SK-N-SH (cell line): ENCODE data around the gene NEK7. TPM values are rescaled to one million over a fixed set of nuclear protein-coding genes. Genes with fewer than 3 reads are reported as not detected.

Source experiments
- CTCF ChIA-PET: fragments of 300-600, 350-600 bp; formaldehyde crosslinking; extraction: SDS; loops from one replicate; lab custom pipeline; 2021; lab: Yijun Ruan, JAX
- POLR2A ChIA-PET: fragments of 350-600 bp; sonication (Branson Sonifier 250); formaldehyde crosslinking; extraction: SDS; loops from one replicate; lab custom pipeline; 2020; ENCODE audit warnings: antibody characterized with exemption, inconsistent platforms; lab: Yijun Ruan, JAX
- DNase-seq: peaks from one replicate; pipeline ENCODE4 v3.0.0; 2012
- H2AFZ ChIP-seq: fragments of 200-600 bp; sonication (generic); 2 replicates; pipeline ENCODE4 v1.8.1; 2016; ENCODE audit warnings: antibody characterized with exemption, mild to moderate bottlenecking, low read depth
- H3F3A ChIP-seq: fragments of 200-600 bp; sonication (generic); replicated peaks from 2 replicates; pipeline ENCODE3; 2016; ENCODE audit warnings: antibody characterized with exemption, mild to moderate bottlenecking; ENCODE audit not compliant: insufficient read depth
- H3K27ac ChIP-seq, 2 experiments: fragments of 200-500 bp in 1 of 2; fragments of 200-600 bp in 1 of 2; sonication (Bioruptor generic) in 1 of 2; sonication (generic), shearing (Covaris generic) in 1 of 2; 2 replicates each; pipeline versions ENCODE4 v1.5.1 to v1.6.1; 2014 to 2016; ENCODE audit warnings: low read depth in 2 of 2, inconsistent platforms in 1 of 2, low read length in 1 of 2, mild to moderate bottlenecking in 1 of 2, mixed read lengths in 1 of 2
- H3K27me3 ChIP-seq: fragments of 200-600 bp; sonication (generic), shearing (Covaris generic); 2 replicates; pipeline ENCODE4 v1.6.1; 2016; ENCODE audit warnings: mixed run types; ENCODE audit not compliant: insufficient read depth
- H3K36me3 ChIP-seq, 2 experiments: fragments of 200-500 bp in 1 of 2; fragments of 200-600 bp in 1 of 2; sonication (Bioruptor generic) in 1 of 2; sonication (generic) in 1 of 2; replicated peaks in 1 of 2; 2 replicates each; pipeline versions ENCODE3 to v1.5.1; 2014 to 2016; ENCODE audit warnings: low read length in 1 of 2, mild to moderate bottlenecking in 1 of 2; ENCODE audit not compliant: insufficient read depth in 2 of 2, control insufficient read depth in 1 of 2
- H3K4me1 ChIP-seq, 2 experiments: fragments of 200-500 bp in 1 of 2; fragments of 200-600 bp in 1 of 2; sonication (Bioruptor generic) in 1 of 2; sonication (generic), shearing (Covaris generic) in 1 of 2; 2 replicates each; pipeline versions ENCODE4 v1.5.1 to v1.6.1; 2014 to 2016; ENCODE audit warnings: low read depth in 1 of 2, low read length in 1 of 2, mixed run types in 1 of 2; ENCODE audit not compliant: insufficient read depth in 2 of 2, control insufficient read depth in 1 of 2
- H3K4me2 ChIP-seq: fragments of 200-600 bp; sonication (generic), shearing (Covaris generic); 2 replicates; pipeline ENCODE4 v1.6.1; 2017; ENCODE audit warnings: mixed run types
- H3K4me3 ChIP-seq, 2 experiments: fragments of 200-500 bp in 1 of 2; fragments of 200-600 bp in 1 of 2; sonication (Bioruptor generic) in 1 of 2; sonication (generic), shearing (Covaris generic) in 1 of 2; 2 replicates each; pipeline versions ENCODE4 v1.5.1 to v1.8.1; 2014 to 2016; ENCODE audit warnings: low read depth in 2 of 2, inconsistent platforms in 1 of 2, low read length in 1 of 2, mild to moderate bottlenecking in 1 of 2, mixed read lengths in 1 of 2, moderate library complexity in 1 of 2
- H3K79me2 ChIP-seq: fragments of 200-600 bp; sonication (generic); 2 replicates; pipeline ENCODE4 v1.8.1; 2017; ENCODE audit warnings: mild to moderate bottlenecking; ENCODE audit not compliant: insufficient read depth
- H3K9ac ChIP-seq: fragments of 200-600 bp; sonication (generic); 2 replicates; pipeline ENCODE4 v1.6.1; 2017; ENCODE audit warnings: mixed run types
- H3K9me2 ChIP-seq: fragments of 200-600 bp; sonication (generic); 2 replicates; pipeline ENCODE4 v1.6.1; 2017; ENCODE audit warnings: mixed run types
- H3K9me3 ChIP-seq: fragments of 200-600 bp; sonication (generic); 2 replicates; pipeline ENCODE4 v1.6.1; 2017; ENCODE audit warnings: mixed run types, mild to moderate bottlenecking, moderate library complexity
- H4K20me1 ChIP-seq: fragments of 200-600 bp; sonication (generic); 2 replicates; pipeline ENCODE4 v1.6.1; 2017; ENCODE audit warnings: mild to moderate bottlenecking, mixed run types; ENCODE audit not compliant: insufficient read depth
- GABPA ChIP-seq: IDR thresholded peaks from 2 replicates; pipeline ENCODE4 v1.4.0; 2012; ENCODE audit warnings: low read depth, mild to moderate bottlenecking
- MEF2A ChIP-seq: IDR thresholded peaks from 2 replicates; pipeline ENCODE4 v1.4.0; 2012; ENCODE audit warnings: low read depth, borderline replicate concordance
- POLR2AphosphoS5 ChIP-seq: IDR thresholded peaks from 2 replicates; pipeline ENCODE4 v1.6.1; 2012; ENCODE audit warnings: low read depth, low read length
- RAD21 ChIP-seq: IDR thresholded peaks from 2 replicates; pipeline ENCODE4 v1.6.1; 2012; ENCODE audit warnings: mild to moderate bottlenecking, low read length
- RFX5 ChIP-seq: IDR thresholded peaks from 2 replicates; pipeline ENCODE4 v1.6.1; 2012; ENCODE audit warnings: mild to moderate bottlenecking, improper control_type of control experiment, low read length
- TEAD4 ChIP-seq: IDR thresholded peaks from 2 replicates; pipeline ENCODE4 v1.4.0; 2012; ENCODE audit warnings: mild to moderate bottlenecking, borderline replicate concordance; ENCODE audit not compliant: insufficient read depth
- WGBS: methylation state at CpG from one replicate; pipeline ENCODE4 v1.1.6; 2017; ENCODE audit warnings: low lambda C conversion rate; 5-methylcytosine and 5-hydroxymethylcytosine counted together
- polyA plus RNA-seq, 3 experiments: library from polyadenylated mRNA; depleted of rRNA; stranded (reverse); fragments of >200 nt; gene quantifications; 2 replicates each; pipeline ENCODE4 v1.2.3, GENCODE V29; 2012
- TF ChIP-seq, protein P1 (sequence below): IDR thresholded peaks from 2 replicates; pipeline ENCODE4; 2012
- TF ChIP-seq, protein P2 (sequence below): fragments of 150-350 bp; IDR thresholded peaks from 2 replicates; pipeline ENCODE4 v1.6.1; 2016; ENCODE audit warnings: mild to moderate bottlenecking, low read depth, low read length

NEK7 gene
- polyA plus RNA-seq, 1 of the 3 experiments (the other 2 are of a cell fraction), result 85.8 TPM

DNA sequence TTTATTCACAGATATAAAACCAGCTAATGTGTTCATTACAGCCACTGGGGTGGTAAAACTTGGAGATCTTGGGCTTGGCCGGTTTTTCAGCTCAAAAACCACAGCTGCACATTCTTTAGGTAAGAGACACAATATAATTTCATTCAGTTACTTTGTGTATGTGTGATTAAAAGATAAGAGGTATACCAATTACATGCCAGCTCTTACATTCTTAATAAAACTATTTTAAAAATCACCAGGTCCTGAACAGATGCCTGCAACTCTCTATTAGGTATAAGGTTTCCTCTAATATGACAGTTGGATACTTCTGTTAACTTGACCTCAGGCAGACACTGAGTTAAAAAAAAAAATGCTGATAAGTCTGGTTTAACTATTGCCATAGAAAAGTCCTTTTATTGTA is 122.1 kb downstream of the NEK7 start (continued):
- TF ChIP-seq RFX5 (no peak), MEF2A (0 out of 2 replicates have a peak, but pooled peaks have one; percentile 23)
- TF ChIP-seq, protein P1, sequence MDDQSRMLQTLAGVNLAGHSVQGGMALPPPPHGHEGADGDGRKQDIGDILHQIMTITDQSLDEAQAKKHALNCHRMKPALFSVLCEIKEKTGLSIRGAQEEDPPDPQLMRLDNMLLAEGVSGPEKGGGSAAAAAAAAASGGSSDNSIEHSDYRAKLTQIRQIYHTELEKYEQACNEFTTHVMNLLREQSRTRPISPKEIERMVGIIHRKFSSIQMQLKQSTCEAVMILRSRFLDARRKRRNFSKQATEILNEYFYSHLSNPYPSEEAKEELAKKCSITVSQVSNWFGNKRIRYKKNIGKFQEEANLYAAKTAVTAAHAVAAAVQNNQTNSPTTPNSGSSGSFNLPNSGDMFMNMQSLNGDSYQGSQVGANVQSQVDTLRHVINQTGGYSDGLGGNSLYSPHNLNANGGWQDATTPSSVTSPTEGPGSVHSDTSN, result peak; percentile 42

DNA sequence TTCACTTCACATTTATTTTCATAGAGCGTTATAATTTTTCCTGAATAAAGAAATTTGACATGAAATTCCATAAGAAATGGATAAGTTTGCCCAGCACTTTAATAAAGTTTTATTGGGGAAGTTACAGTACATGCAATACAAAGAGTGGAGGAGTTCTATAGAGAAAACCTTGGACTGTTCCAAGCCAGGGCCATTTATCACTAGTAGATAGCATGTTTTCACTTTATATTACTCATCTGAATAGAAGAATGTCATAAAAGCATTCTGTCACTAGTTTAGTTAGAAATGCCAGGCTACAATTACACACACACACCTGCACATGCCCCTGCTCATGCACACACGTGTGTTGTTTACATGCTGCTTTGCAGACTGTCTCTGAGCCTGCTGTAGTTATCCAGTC is 123.3 kb downstream of the NEK7 start:
- DNase-seq, result no peak
- Histone ChIP-seq H3K4me2 (no peak overlapping the region), H3K36me3 (peaks cover 61 to 76% of the 10 kb centered on the region in 2 experiments), H4K20me1 (no peaks in the 10 kb centered on the region), H3K9ac (no peak overlapping the region), H3K27me3 (no peaks in the 10 kb centered on the region), H3K4me1 (peaks cover 16 to 36% of the 10 kb centered on the region in 2 experiments), H3K9me3 (no peaks in the 10 kb centered on the region), H3K79me2 (peaks cover 88% of the 10 kb centered on the region), H3F3A (peaks cover 50% of the 10 kb centered on the region), H2AFZ (no peak overlapping the region), H3K4me3 (no peak overlapping the region), H3K9me2 (no peaks in the 10 kb centered on the region), H3K27ac (peak overlapping the region; percentile 9 to 84; a peak in 1 of 4 replicates)
- no peak for TF ChIP-seq TEAD4
- TF ChIP-seq, protein P1, result 0 out of 2 replicates have a peak, but pooled peaks have one; percentile 19
- TF ChIP-seq GABPA, result no peak
- WGBS, result 93% methylated on average over 2 of the region's 2 CpGs
- POLR2A ChIA-PET, result no interaction called here
- CTCF ChIA-PET, result no interaction called here

DNA sequence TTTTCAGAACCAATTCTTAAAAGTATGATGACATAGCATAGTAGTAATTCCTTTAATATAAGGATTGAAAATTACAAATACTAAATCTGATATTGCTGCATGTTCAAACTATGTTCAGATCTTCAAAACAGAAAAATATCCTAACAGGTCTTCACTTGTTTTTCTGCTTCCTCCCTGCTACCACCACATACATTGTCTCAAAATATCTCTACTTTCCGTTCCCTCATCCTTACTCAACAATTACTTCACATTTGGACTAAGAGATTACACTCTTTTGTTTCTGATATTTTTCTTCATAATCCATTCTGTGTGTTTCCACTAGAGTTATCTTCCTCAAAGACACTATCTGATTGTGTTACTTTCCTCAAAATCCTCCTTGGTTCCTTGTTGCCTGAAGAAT is 125.1 kb downstream of the NEK7 start:
- Histone ChIP-seq H3K4me3 (no peak overlapping the region), H3K27ac (no peak overlapping the region), H3K36me3 (peaks cover 69 to 79% of the 10 kb centered on the region in 2 experiments), H4K20me1 (no peaks in the 10 kb centered on the region), H3K4me2 (no peak overlapping the region), H3F3A (peaks cover 48% of the 10 kb centered on the region), H3K9ac (no peak overlapping the region), H3K27me3 (no peaks in the 10 kb centered on the region), H2AFZ (no peak overlapping the region), H3K9me2 (no peaks in the 10 kb centered on the region), H3K79me2 (peaks cover 85% of the 10 kb centered on the region), H3K9me3 (no peaks in the 10 kb centered on the region), H3K4me1 (peaks cover 16 to 28% of the 10 kb centered on the region in 2 experiments)
- TF ChIP-seq RAD21, result no peak
- WGBS, result 96% methylated on average over 1 of the region's 1 CpG
- no peak for DNase-seq
- POLR2A ChIA-PET, result no interaction called here
- CTCF ChIA-PET, result no interaction called here

DNA sequence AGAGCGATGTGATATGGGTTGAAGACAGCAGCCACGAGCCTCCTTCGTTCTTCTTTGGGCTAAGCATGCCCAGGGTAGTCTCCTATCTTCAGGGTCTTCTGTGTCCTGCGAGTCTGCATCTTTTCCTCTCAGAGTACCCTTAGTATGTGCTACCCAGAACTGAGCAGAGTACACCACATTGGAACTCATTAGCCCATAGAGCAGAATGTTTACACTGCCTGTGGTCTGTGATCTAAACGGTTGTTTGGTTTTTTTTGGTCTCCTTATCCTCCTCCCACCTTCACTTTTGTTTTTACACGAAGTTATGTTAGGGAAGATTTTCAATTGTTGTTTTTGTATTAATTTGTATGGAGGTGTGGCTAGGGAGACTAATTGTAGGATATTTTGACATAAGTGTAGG is 126.4 kb downstream of the NEK7 start:
- ChIA-PET POLR2A (no interaction called here), CTCF (no interaction called here)
- Histone ChIP-seq H3K4me2 (no peak overlapping the region), H3K9me3 (no peaks in the 10 kb centered on the region), H3K4me1 (peaks cover 11 to 19% of the 10 kb centered on the region in 2 experiments; a peak in 3 of 4 replicates), H3F3A (peaks cover 48% of the 10 kb centered on the region), H3K79me2 (peaks cover 84% of the 10 kb centered on the region), H3K9me2 (no peaks in the 10 kb centered on the region), H3K9ac (no peak overlapping the region), H3K4me3 (no peak overlapping the region), H3K36me3 (peaks cover 73 to 78% of the 10 kb centered on the region in 2 experiments), H3K27ac (no peak overlapping the region), H4K20me1 (no peaks in the 10 kb centered on the region), H3K27me3 (no peaks in the 10 kb centered on the region), H2AFZ (no peak overlapping the region)
- TF ChIP-seq, protein P2, sequence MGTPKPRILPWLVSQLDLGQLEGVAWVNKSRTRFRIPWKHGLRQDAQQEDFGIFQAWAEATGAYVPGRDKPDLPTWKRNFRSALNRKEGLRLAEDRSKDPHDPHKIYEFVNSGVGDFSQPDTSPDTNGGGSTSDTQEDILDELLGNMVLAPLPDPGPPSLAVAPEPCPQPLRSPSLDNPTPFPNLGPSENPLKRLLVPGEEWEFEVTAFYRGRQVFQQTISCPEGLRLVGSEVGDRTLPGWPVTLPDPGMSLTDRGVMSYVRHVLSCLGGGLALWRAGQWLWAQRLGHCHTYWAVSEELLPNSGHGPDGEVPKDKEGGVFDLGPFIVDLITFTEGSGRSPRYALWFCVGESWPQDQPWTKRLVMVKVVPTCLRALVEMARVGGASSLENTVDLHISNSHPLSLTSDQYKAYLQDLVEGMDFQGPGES, result no peak
- 0 out of 2 replicates have a peak, but pooled peaks have one; percentile 4 for TF ChIP-seq POLR2AphosphoS5
- no peak for DNase-seq
- WGBS, result 89% methylated on average over 6 of the region's 6 CpGs
